ENCODE data around the gene PCYT2.

DNA sequence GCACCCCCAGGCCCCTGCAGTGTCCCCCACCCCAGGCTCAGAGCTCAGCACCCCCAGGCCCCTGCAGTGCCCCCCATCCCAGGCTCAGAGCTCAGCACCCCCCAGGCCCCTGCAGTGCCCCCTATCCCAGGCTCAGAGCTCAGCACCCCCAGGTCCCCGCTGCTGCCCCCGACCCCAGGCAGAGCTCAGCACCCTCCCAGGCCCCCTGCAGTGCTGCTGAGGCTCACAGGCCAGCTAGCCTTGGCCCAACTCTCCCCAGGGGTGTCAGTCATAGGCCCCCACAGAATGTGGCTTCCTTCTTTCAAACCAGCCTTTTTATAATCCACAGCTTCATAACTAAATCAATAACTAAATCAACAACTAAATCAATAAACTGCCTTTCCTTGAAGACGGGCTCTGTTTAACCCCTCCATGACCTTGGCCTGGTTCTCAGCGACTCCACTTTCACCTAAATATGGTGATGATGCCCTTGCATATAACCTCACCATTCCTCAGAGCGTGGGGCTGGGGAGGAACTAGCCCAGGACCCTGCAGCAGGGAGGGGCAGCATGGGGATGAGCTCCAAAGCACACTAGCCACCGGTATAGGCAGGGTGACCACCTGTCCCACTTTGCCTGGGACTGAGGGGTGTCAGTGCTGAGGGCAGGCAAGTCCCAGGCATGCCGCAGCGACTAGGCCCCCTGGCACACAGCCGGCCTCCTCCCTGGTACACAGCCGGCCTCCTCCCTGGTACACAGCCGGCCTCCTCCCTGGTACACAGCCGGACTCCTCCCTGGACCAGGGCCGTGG, 44.8 kb upstream of the PCYT2 start:
- no peak for TF ChIP-seq ZFX (CRISPR knock-in tag; IDR thresholded peaks at IDR 0.05)
- TF ChIP-seq, protein P1, sequence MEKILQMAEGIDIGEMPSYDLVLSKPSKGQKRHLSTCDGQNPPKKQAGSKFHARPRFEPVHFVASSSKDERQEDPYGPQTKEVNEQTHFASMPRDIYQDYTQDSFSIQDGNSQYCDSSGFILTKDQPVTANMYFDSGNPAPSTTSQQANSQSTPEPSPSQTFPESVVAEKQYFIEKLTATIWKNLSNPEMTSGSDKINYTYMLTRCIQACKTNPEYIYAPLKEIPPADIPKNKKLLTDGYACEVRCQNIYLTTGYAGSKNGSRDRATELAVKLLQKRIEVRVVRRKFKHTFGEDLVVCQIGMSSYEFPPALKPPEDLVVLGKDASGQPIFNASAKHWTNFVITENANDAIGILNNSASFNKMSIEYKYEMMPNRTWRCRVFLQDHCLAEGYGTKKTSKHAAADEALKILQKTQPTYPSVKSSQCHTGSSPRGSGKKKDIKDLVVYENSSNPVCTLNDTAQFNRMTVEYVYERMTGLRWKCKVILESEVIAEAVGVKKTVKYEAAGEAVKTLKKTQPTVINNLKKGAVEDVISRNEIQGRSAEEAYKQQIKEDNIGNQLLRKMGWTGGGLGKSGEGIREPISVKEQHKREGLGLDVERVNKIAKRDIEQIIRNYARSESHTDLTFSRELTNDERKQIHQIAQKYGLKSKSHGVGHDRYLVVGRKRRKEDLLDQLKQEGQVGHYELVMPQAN (IDR thresholded peaks at IDR 0.05; ENCODE audit: borderline replicate concordance), result no peak
- no peak for TF ChIP-seq FOXA1 (IDR thresholded peaks at IDR 0.05; ENCODE audit: borderline replicate concordance)
- no peak for TF ChIP-seq SRSF9 (IDR thresholded peaks at IDR 0.05; ENCODE audit: borderline replicate concordance, low read depth, low read length)
- no peak for TF ChIP-seq POLR2A (conservative IDR thresholded peaks at IDR 0.05)
- TF ChIP-seq MYBL2 (IDR thresholded peaks at IDR 0.05; ENCODE audit: low read depth), result no peak
- TF ChIP-seq MYBL2 (CRISPR knock-in tag; IDR thresholded peaks at IDR 0.05; ENCODE audit: borderline replicate concordance), result no peak
- TF ChIP-seq, protein P2, sequence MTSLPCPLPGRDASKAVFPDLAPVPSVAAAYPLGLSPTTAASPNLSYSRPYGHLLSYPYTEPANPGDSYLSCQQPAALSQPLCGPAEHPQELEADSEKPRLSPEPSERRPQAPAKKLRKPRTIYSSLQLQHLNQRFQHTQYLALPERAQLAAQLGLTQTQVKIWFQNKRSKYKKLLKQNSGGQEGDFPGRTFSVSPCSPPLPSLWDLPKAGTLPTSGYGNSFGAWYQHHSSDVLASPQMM (CRISPR knock-in tag; IDR thresholded peaks at IDR 0.05), result no peak
- no peak for TF ChIP-seq ZFP30 (CRISPR knock-in tag; IDR thresholded peaks at IDR 0.05; ENCODE audit: borderline replicate concordance)
- TF ChIP-seq, protein P3, sequence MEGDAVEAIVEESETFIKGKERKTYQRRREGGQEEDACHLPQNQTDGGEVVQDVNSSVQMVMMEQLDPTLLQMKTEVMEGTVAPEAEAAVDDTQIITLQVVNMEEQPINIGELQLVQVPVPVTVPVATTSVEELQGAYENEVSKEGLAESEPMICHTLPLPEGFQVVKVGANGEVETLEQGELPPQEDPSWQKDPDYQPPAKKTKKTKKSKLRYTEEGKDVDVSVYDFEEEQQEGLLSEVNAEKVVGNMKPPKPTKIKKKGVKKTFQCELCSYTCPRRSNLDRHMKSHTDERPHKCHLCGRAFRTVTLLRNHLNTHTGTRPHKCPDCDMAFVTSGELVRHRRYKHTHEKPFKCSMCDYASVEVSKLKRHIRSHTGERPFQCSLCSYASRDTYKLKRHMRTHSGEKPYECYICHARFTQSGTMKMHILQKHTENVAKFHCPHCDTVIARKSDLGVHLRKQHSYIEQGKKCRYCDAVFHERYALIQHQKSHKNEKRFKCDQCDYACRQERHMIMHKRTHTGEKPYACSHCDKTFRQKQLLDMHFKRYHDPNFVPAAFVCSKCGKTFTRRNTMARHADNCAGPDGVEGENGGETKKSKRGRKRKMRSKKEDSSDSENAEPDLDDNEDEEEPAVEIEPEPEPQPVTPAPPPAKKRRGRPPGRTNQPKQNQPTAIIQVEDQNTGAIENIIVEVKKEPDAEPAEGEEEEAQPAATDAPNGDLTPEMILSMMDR (IDR thresholded peaks at IDR 0.05 in 2 of 3, conservative IDR thresholded peaks at IDR 0.05 in 1 of 3; ENCODE audit: insufficient read depth in 2 of 3, low read depth in 1 of 3, low read length in 3 of 3), result no peak
- TF ChIP-seq CHD2 (IDR thresholded peaks at IDR 0.05; ENCODE audit: low read depth, low read length), result no peak
- TF ChIP-seq HDAC2 (IDR thresholded peaks at IDR 0.05), result no peak
